ENCODE measurements around the gene C1QL4.
"Not testable (repeated sequence)": the region's sequence is repeated elsewhere in the genome, so short reads cannot be mapped to it uniquely, and the experiment has no call there.

Gene C1QL4

DNA sequence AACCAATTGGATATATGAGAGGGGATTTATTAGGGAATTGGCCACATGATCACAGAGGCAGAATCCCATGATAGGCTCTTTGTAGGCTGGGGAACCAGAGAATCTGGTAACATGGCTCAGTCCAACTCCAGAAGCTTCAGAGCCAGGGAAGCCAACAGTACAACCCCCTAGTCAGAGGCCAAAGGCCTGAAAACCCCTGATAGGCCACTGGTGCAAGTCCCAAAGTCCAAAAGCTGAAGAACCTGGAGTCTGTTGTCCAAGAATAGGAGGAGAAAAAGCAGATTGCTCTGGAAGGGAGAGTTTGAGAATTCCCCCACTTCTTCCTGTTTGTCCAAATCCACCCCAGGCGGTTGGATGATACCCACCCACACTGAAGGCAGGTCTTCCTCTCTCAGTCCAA is 22.2 kb downstream of the C1QL4 start:
- DNase-seq (ENCODE audit: low read depth) = no peak
- no peak overlapping the region for H3K4me3 ChIP-seq (ENCODE audit: low read depth, low read length)
- TF ChIP-seq POLR2A (IDR thresholded peaks at IDR 0.05; ENCODE audit: extremely low read depth, insufficient read length) (no peak), MYC (IDR thresholded peaks at IDR 0.05; ENCODE audit: low read depth, low read length) (no peak)
- TF ChIP-seq, protein P1, sequence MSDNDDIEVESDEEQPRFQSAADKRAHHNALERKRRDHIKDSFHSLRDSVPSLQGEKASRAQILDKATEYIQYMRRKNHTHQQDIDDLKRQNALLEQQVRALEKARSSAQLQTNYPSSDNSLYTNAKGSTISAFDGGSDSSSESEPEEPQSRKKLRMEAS (IDR thresholded peaks at IDR 0.05; ENCODE audit: low read depth, low read length) = no peak
- TF ChIP-seq, protein P2, sequence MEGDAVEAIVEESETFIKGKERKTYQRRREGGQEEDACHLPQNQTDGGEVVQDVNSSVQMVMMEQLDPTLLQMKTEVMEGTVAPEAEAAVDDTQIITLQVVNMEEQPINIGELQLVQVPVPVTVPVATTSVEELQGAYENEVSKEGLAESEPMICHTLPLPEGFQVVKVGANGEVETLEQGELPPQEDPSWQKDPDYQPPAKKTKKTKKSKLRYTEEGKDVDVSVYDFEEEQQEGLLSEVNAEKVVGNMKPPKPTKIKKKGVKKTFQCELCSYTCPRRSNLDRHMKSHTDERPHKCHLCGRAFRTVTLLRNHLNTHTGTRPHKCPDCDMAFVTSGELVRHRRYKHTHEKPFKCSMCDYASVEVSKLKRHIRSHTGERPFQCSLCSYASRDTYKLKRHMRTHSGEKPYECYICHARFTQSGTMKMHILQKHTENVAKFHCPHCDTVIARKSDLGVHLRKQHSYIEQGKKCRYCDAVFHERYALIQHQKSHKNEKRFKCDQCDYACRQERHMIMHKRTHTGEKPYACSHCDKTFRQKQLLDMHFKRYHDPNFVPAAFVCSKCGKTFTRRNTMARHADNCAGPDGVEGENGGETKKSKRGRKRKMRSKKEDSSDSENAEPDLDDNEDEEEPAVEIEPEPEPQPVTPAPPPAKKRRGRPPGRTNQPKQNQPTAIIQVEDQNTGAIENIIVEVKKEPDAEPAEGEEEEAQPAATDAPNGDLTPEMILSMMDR (IDR thresholded peaks at IDR 0.05; ENCODE audit: low read depth, low read length) = no peak

- not testable (repeated sequence) for DNase-seq (ENCODE audit: low read depth); H3K4me3 ChIP-seq (ENCODE audit: low read depth, low read length)
Observed at GRCh38 chr12:49310451-49311000, 26.5 kb downstream of the C1QL4 start.

GRCh38 chr12:49309386-49309785 is 27.6 kb downstream of the C1QL4 start:
- no peak overlapping the region for H3K4me3 ChIP-seq (ENCODE audit: low read depth, low read length)
- no peak for DNase-seq (ENCODE audit: low read depth)
- TF ChIP-seq POLR2A (IDR thresholded peaks at IDR 0.05; ENCODE audit: extremely low read depth, insufficient read length) (no peak), MYC (IDR thresholded peaks at IDR 0.05; ENCODE audit: low read depth, low read length) (no peak)
- TF ChIP-seq, protein P1 (IDR thresholded peaks at IDR 0.05; ENCODE audit: low read depth, low read length) = no peak
- TF ChIP-seq, protein P2 (IDR thresholded peaks at IDR 0.05; ENCODE audit: low read depth, low read length) = no peak

GRCh38 chr12:49305762-49306510 is 31.1 kb downstream of the C1QL4 start:
- no peak overlapping the region for H3K4me3 ChIP-seq (ENCODE audit: low read depth, low read length)
- TF ChIP-seq, protein P1 (IDR thresholded peaks at IDR 0.05; ENCODE audit: low read depth, low read length) = no peak
- TF ChIP-seq POLR2A (IDR thresholded peaks at IDR 0.05; ENCODE audit: extremely low read depth, insufficient read length) (no peak), MYC (IDR thresholded peaks at IDR 0.05; ENCODE audit: low read depth, low read length) (no peak)
- TF ChIP-seq, protein P2 (IDR thresholded peaks at IDR 0.05; ENCODE audit: low read depth, low read length) = no peak
- DNase-seq (ENCODE audit: low read depth) = no peak

DNA sequence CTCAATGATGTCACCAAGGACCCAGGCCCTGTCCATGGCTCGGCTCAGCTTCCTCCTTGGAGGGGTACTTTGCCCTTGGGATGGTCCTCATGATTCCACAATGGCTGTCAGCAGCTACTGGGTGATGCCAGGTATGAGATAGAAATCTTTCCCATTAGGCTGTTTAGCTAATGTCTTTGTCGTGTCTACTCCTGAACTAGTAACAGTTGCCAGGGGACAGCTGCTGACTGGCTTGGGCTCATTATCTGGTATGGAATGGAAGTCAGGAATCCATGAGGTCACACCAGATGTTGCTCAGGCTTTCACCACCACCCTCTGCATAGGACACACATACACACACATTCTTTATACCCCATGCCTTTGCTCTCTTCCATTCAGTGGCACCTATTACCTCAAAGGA is 32.8 kb downstream of the C1QL4 start:
- TF ChIP-seq MYC (IDR thresholded peaks at IDR 0.05; ENCODE audit: low read depth, low read length) (no peak), POLR2A (IDR thresholded peaks at IDR 0.05; ENCODE audit: extremely low read depth, insufficient read length) (no peak)
- TF ChIP-seq, protein P2 (IDR thresholded peaks at IDR 0.05; ENCODE audit: low read depth, low read length) = no peak
- TF ChIP-seq, protein P1 (IDR thresholded peaks at IDR 0.05; ENCODE audit: low read depth, low read length) = no peak
- DNase-seq (ENCODE audit: low read depth) = no peak
- H3K4me3 ChIP-seq (ENCODE audit: low read depth, low read length) = no peak overlapping the region

DNA sequence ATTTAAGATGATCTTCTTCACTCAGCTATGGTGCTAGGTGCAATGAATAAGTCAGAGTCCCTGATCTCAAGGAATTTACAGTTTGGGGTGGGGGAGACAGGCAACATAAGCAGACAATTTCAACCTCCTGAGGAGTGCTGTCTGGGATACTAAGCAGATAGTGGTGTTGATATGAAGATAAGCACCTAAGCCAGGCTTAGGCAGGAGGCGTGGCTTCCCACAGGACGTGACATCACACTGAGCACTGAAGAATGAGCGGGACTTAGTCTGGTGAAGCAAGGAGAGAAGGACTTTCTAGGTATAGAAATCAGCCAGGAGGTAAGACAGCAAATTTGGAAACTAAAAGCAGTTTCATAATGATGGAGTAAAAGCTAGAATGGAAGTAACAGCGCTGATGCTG is 35.2 kb downstream of the C1QL4 start:
- no peak overlapping the region for H3K4me3 ChIP-seq (ENCODE audit: low read depth, low read length)
- TF ChIP-seq, protein P1 (IDR thresholded peaks at IDR 0.05; ENCODE audit: low read depth, low read length) = no peak
- TF ChIP-seq, protein P2 (IDR thresholded peaks at IDR 0.05; ENCODE audit: low read depth, low read length) = no peak
- no peak for TF ChIP-seq MYC (IDR thresholded peaks at IDR 0.05; ENCODE audit: low read depth, low read length)
- TF ChIP-seq POLR2A (IDR thresholded peaks at IDR 0.05; ENCODE audit: extremely low read depth, insufficient read length) = no peak
- DNase-seq (ENCODE audit: low read depth) = no peak

Data from NB4 (cell line).